Pancreas (tissue), 10 donors: ENCODE measurements around the gene OR10H2. TPM values are rescaled to one million over a fixed set of nuclear protein-coding genes. Genes with fewer than 3 reads are reported as not detected.
"Not testable (repeated sequence)": the region's sequence is repeated elsewhere in the genome, so short reads cannot be mapped to it uniquely, and the experiment has no call there.

Experiments used
- ATAC-seq, 4 donors: fragments of 200-7000 bp; cut with Tn5 transposase; one replicate each; pipeline versions ENCODE4 v1.8.0 to v1.9.1; 2020; ENCODE audit warnings: mild to moderate bottlenecking in 4 of 4, moderate library complexity in 4 of 4
- DNase-seq, 6 donors: peaks; one replicate each; pipeline ENCODE4 v3.0.0-alpha.2; 2020
- FAIRE-seq: peaks from 2 replicates; lab custom pipeline; 2012; peaks lifted over from hg19 to GRCh38; lab: Jason Lieb, UNC
- H3K27ac ChIP-seq, 4 donors: fragments of 200-600 bp; sonication (generic); 1 replicate in 3 of 4; 2 replicates in 1 of 4; pipeline versions ENCODE4 v1.5.0 to v1.8.0; 2020
- H3K27me3 ChIP-seq, 4 donors: fragments of 200-600 bp; one replicate each; pipeline ENCODE4 v1.8.0; 2021
- H3K36me3 ChIP-seq, 3 donors: fragments of 200-600 bp; sonication (generic) in 1 of 3; one replicate each; pipeline versions ENCODE4 v1.5.0 to v1.8.0; 2020 to 2021
- H3K4me1 ChIP-seq, 3 donors: fragments of 200-600 bp; one replicate each; pipeline ENCODE4 v1.8.0; 2021
- H3K4me3 ChIP-seq, 4 donors: fragments of 200-600 bp; sonication (generic) in 2 of 4; one replicate each; pipeline versions ENCODE4 v1.5.0 to v1.8.0; 2020 to 2021
- H3K9me3 ChIP-seq, 4 donors: fragments of 200-600 bp; one replicate each; pipeline ENCODE4 v1.8.0; 2021
- CTCF ChIP-seq, 4 donors: fragments of 200-600 bp; sonication (generic) in 3 of 4; IDR thresholded peaks; one replicate each; pipeline versions ENCODE4 v1.5.0 to v1.8.0; 2021; ENCODE audit warnings: antibody characterized with exemption in 4 of 4
- WGBS, 2 donors: extraction: QIAGEN DNeasy Blood & Tissue Kit; methylation state at CpG; one replicate each; pipeline ENCODE4 v1.1.7; 2013; 5-methylcytosine and 5-hydroxymethylcytosine counted together
- intact Hi-C, 3 donors: fragments of 100-400 bp; cut with DNase I; formaldehyde crosslinking; loops; one replicate each; pipeline versions ENCODE4 v1.11.1 to v1.14.2; 2022
- polyA plus RNA-seq, 2 donors: library from polyadenylated mRNA; stranded (reverse); fragments of 200-250 nt; gene quantifications; one replicate each; pipeline ENCODE4 v1.2.3, GENCODE V29; 2013
- total RNA-seq, 6 donors: library from RNA; stranded (reverse); fragmentation: NEBNext Ultra II Directional in 4 of 6; extraction: Animal tissue kit (Norgen Biotek cat#: 25700) in 4 of 6; gene quantifications; one replicate each; pipeline versions ENCODE4 v1.2.1 to v1.2.4, GENCODE V29; 2021 to 2023
- donor health status: healthy with polysubstance abuse.
- donor health status: DM: no; HTN: no; CAD: no; lungs with moderate emphysema.
- donor health status: DM: no; HTN: no; CAD: no.
- donor health status: control.
- donor health status: control.
- donor health status: Bipolar disorder and iron deficiency.
- donor health status: DM: yes; HTN: yes; CAD: no.
- donor health status: DM: no; HTN: no; CAD: no.
- donor health status: DM: no; HTN: no; CAD: no.
- donor health status: DM: yes; HTN: yes; CAD: no.

OR10H2 gene
- total and polyA plus RNA-seq, 8 donors, result not detected

- Histone ChIP-seq H3K4me3 (no peak overlapping the region), H3K27ac (no peak overlapping the region), H3K4me1 (no peaks in the 10 kb centered on the region), H3K27me3 (peaks cover 0 to 13% (median 5%) of the 10 kb centered on the region in 4 donors), H3K9me3 (no peaks in the 10 kb centered on the region), H3K36me3 (no peaks in the 10 kb centered on the region)
- FAIRE-seq, result no peak
- no peak for TF ChIP-seq CTCF (IDR thresholded peaks at IDR 0.05)
- no peak for DNase-seq
- intact Hi-C loops, result no loop called here
- 31% methylated on average over 2 of the region's 2 CpGs for WGBS, 2 donors
- ATAC-seq, result no peak
These were observed 30.6 kb downstream of the OR10H2 start for GRCh38 chr19:15758379-15758778.

- no peak for ATAC-seq
These were observed 32.2 kb downstream of the OR10H2 start for GRCh38 chr19:15759962-15760565.

GRCh38 chr19:15769586-15769985, 41.8 kb downstream of the OR10H2 start:
- H3K9me3 ChIP-seq, result no peaks in the 10 kb centered on the region
- H3K36me3 ChIP-seq, result no peaks in the 10 kb centered on the region
- DNase-seq (no peak), FAIRE-seq (no peak), ATAC-seq (no peak)
- intact Hi-C loops, result no loop called here
- no peaks in the 10 kb centered on the region for H3K27me3 ChIP-seq
- no peak overlapping the region for H3K4me3 ChIP-seq
- no peak overlapping the region for H3K27ac ChIP-seq
- H3K4me1 ChIP-seq, result no peaks in the 10 kb centered on the region
- no peak for TF ChIP-seq CTCF (IDR thresholded peaks at IDR 0.05)
- 19 to 28% methylated on average over 6 of the region's 6 CpGs for WGBS, 2 donors

More at GRCh38 chr19:15759962-15760565, 32.2 kb downstream of the OR10H2 start:
- 28 to 29% methylated on average over 28 of the region's 28 CpGs for WGBS, 2 donors
- no peaks in the 10 kb centered on the region for H3K36me3 ChIP-seq
- DNase-seq, result no peak
- no peak overlapping the region for H3K4me3 ChIP-seq
- no peak for FAIRE-seq
- peaks cover 0 to 13% (median 3%) of the 10 kb centered on the region in 4 donors for H3K27me3 ChIP-seq
- H3K4me1 ChIP-seq, result no peaks in the 10 kb centered on the region
- H3K27ac ChIP-seq, result no peak overlapping the region
- intact Hi-C loops, result no loop called here
- H3K9me3 ChIP-seq, result no peaks in the 10 kb centered on the region
- no peak for TF ChIP-seq CTCF (IDR thresholded peaks at IDR 0.05)

GRCh38 chr19:15774159-15774558, 46.3 kb downstream of the OR10H2 start:
- H3K9me3 ChIP-seq, FAIRE-seq, ATAC-seq, intact Hi-C loops, H3K27me3 ChIP-seq, H3K4me1 ChIP-seq, H3K27ac ChIP-seq, H3K36me3 ChIP-seq, H3K4me3 ChIP-seq, DNase-seq: not testable (repeated sequence)
- 59 to 61% methylated on average over 3 of the region's 3 CpGs for WGBS, 2 donors

GRCh38 chr19:15775249-15775648, 47.4 kb downstream of the OR10H2 start:
- ATAC-seq, result no peak
- intact Hi-C loops, result no loop called here
- H3K4me3 ChIP-seq, result no peak overlapping the region
- no peaks in the 10 kb centered on the region for H3K36me3 ChIP-seq
- FAIRE-seq, result no peak
- DNase-seq, result no peak
- H3K27me3 ChIP-seq, result no peaks in the 10 kb centered on the region
- no peaks in the 10 kb centered on the region for H3K4me1 ChIP-seq
- no peak for TF ChIP-seq CTCF (IDR thresholded peaks at IDR 0.05)
- WGBS, 2 donors, result 37 to 48% methylated on average over 2 of the region's 2 CpGs
- H3K9me3 ChIP-seq, result no peaks in the 10 kb centered on the region
- H3K27ac ChIP-seq, result no peak overlapping the region
